HG03108 (cell line): Measurements from ENCODE around the gene ADGRG4.
A peak's percentile ranks its signal among the peaks of the same experiment; 100 is the strongest.
"Not testable (repeated sequence)": the region's sequence is repeated elsewhere in the genome, so short reads cannot be mapped to it uniquely, and the experiment has no call there.

ENCODE experiments used
- ATAC-seq: cut with Tn5 transposase; IDR thresholded peaks from one replicate; pipeline ENCODE4 v1.9.1; 2021; ENCODE audit warnings: moderate library complexity; ENCODE audit not compliant: unreplicated experiment

ADGRG4 gene, protein sequence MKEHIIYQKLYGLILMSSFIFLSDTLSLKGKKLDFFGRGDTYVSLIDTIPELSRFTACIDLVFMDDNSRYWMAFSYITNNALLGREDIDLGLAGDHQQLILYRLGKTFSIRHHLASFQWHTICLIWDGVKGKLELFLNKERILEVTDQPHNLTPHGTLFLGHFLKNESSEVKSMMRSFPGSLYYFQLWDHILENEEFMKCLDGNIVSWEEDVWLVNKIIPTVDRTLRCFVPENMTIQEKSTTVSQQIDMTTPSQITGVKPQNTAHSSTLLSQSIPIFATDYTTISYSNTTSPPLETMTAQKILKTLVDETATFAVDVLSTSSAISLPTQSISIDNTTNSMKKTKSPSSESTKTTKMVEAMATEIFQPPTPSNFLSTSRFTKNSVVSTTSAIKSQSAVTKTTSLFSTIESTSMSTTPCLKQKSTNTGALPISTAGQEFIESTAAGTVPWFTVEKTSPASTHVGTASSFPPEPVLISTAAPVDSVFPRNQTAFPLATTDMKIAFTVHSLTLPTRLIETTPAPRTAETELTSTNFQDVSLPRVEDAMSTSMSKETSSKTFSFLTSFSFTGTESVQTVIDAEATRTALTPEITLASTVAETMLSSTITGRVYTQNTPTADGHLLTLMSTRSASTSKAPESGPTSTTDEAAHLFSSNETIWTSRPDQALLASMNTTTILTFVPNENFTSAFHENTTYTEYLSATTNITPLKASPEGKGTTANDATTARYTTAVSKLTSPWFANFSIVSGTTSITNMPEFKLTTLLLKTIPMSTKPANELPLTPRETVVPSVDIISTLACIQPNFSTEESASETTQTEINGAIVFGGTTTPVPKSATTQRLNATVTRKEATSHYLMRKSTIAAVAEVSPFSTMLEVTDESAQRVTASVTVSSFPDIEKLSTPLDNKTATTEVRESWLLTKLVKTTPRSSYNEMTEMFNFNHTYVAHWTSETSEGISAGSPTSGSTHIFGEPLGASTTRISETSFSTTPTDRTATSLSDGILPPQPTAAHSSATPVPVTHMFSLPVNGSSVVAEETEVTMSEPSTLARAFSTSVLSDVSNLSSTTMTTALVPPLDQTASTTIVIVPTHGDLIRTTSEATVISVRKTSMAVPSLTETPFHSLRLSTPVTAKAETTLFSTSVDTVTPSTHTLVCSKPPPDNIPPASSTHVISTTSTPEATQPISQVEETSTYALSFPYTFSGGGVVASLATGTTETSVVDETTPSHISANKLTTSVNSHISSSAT (N-terminal part only)

DNA sequence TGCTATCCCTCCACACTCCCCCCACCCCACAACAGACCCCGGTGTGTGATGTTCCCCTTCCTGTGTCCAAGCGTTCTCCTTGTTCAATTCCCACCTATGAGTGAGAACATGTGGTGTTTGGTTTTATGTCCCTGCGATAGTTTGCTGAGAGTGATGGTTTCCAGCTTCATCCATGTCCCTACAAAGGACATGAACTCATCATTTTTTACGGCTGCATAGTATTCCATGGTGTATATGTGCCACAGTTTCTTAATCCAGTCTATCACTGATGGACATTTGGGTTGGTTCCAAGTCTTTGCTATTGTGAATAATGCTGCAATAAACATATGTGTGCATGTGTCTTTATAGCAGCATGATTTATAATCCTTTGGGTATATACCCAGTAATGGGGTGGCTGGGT lies at the start of gene ADGRG4:
Gene ADGRG4 (plus strand): TSS at position 243 of the 400 bp plus-strand sequence. CDS start 7,815 bp downstream, outside the sequence.
- not testable (repeated sequence) for ATAC-seq

DNA sequence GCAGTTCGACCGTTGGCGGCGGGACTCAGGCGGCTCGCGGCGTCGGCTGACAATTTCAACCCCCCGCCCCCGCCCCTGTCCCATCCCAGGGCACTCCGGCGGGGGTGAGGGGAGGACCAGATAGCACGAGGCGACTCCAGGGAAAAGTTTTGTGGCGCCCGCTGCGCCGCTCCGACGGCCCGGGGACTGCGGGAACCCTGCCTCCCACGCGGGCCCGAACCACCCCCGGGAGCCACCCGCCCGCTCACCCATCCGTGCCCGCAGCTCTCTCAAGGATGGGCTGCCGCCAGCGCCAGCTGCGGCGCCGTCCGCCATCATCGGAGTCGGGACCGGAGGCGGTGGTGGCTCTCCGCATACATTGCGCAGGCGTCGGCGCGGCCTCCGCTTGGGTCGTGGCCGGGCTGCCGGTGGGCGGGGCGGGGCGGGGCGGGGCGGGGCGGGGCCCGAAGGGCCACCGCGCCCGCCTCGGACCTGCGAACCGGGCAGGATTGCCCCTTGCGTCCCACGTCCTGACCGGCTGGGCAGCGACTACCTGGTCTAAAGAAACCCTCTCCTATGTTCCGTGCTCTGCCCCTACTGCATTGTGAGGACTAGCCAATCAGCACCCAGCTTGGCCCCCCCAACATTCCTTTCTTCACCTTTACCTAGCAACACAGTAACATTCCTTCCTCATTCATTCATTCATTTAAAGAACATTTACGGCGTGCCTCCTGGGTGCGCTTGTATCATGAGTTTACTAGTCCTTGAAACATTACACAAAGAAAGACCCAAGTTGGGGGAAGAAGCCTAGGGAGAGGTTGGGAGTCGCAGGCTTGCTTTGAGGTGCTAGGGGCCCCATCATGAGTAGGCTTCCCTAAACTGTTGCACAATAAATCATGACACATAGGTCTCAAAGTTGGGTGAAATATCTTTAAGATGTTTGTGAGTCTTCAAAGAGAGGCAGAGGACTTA lies 49.4 kb upstream of the ADGRG4 start, which contains the start of gene MAP7D3:
Gene MAP7D3 (minus strand): TSS at position 360 of the 951 bp plus-strand sequence. CDS start 42 bp downstream, at position 318.
- ATAC-seq = peak; percentile 79

DNA sequence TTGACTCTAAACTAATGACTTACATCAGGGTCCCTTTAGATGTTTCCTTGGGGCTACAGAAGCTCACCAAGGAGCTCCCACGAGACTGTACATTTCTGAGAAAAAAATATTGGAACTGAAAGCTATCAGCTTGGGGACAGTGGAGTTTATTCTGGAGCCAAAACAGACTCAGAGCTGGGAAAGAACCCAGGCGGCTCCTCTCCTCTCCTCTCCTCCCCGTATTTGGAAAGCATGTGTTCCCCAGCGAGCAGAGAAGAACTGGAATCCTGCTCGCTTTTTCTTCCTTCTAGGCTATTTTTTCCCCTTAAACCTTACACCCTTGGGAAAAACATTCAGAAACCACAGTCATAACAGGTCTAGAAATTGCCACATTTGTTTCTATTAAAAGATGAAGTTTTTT lies 45.2 kb upstream of the ADGRG4 start:
- ATAC-seq = no peak

DNA sequence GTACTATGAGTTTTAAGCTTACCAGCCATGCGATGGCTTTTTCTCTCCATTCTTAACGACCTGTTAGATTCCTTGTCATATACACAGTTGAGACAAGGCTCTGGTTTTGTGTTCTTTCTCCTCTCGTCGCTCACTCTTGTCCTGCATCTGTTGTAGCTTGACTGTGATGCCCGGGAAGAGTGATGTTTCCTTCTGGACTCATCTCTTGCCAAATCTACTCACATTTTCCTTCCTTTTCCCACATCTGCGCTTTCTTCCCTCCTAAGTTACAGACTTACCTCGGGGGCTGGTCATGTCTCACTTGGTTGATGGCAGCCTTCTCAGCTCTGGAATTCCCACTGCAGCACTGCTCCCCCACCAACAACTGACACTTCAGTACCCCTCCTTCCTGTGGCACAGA lies 44.7 kb upstream of the ADGRG4 start:
- no peak for ATAC-seq

DNA sequence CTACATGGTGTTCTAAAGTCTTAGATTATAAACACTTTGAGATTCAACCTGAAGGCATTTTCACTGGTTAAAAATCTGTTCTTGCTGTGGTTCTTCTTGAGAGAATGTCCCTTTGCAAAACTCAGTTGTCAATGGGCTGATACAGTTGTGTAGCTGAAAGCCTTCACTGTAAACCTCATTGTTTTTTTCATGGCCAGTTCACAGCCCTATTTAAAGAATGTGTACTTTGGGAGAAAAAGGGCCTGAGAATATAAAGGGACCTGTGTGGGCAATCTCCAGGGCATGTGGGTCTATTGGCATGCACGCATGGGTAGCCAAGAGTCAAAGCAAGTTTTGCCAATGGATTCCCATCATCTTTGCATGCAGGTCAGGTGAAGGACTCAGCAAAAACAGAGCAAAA lies 41.8 kb upstream of the ADGRG4 start:
- ATAC-seq = no peak

DNA sequence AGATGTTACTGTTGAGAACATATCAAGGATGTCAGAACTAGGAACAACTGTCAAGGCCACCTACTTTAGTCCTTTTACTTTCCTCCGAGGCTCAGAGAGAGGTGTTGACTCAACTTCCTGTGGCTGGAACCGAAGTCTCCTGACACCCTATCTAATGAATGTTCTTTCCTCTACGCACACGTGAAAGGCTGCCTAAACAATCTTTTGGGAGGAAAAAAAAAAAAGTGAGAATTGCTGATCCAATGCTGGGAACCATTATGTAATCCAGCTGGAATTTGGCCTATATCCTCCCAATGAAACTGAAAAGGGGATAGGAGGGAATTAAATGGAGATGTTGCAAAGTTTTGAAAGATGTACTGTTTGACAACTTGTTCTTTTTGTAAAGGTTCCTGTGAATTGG lies 41.2 kb upstream of the ADGRG4 start:
- no peak for ATAC-seq

DNA sequence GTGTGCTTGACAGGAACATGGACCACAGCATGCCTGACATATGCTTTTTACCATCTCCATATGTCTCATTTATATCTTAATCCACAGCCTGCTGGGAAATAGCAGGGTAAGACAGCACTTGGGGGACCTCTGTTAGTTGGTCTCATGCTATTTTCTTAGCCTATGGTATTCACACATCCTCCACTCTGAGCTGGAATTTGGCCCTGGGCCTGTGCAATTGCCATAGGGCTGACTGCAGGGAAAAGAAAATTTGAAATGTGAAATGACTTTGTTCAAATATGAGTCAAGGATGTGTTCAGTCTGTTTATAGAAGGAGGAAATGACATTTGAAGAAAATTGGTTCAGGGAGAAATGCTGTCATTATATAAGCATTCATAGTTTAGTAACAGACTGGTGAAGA lies 40.0 kb upstream of the ADGRG4 start:
- no peak for ATAC-seq

DNA sequence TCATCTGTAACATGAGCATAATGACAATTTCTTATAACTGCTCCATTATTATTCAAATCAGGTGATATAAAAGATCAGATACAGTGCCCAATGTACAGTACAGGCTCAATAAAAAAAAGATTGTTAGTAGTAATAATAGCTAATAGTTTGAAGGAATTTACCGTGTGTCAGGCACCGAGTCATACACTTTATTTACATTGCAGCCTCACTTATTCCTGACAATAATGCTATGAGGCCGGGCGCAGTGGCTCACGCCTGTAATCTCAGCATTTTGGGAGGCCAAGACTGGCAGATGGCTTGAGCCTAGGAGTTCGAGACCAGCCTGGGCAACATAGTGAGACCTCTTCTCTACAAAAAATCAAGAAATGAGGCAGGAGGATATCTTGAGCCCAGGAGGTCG lies 39.4 kb upstream of the ADGRG4 start:
- no peak for ATAC-seq

DNA sequence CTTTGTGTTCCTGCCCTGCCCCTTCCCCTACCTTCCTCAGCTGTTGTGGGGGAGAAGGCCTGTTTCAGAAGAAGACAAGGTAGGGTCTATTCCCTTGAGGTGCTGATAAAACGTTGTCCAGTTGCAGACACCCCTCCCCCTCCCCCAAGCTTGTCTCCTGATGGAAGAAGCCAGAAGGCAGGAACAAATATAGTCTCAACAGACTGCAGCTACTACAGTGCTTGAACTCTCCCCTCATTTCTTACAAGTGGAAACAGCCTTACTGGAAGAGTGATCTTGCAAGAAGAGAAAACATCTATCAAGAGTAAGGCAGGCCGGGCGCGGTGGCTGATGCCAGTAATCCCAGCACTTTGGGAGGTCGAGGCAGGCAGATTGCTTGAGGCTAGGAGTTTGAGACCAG lies 38.5 kb upstream of the ADGRG4 start:
- no peak for ATAC-seq

DNA sequence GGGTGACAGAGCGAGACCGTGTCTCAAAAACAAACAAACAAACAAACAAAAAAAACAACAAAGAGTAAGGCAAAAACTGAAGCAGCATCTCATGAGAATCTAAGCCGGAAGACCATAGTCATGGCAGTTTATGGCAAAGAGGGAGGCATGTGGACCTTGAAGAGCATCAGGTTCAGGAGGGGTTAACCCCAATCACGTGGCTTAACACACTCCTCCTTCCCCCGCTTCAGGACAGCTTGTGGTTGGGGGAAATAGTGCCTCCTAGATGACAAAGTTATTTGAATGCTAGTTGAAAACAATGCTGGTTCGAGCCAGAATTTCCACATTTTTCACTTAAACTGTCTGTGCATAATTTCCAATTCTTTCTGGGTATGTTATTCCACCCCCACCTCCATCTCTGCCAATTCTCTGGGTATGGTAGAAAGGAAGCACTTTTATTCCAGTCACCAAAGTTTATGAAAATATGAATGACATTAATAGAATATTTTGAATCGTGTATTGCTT lies 37.9 kb upstream of the ADGRG4 start:
- ATAC-seq = no peak

DNA sequence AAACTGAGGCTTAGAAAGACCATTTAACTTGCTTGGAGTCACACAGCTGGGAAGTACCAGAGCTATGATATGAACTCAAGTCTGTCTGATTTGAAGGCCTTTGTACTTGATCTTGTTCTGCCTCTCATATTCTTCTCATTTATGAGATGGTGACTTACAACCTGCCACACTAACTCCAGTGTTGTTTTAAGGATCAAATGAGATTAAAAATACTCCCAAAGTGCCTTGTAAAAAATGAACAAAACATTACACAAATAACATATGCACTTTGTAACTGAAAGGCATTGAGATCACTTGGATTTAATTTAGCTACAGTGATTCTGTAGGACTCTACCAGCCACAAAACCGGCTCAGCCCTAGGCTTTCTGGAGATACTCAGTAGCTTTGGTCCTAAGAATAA lies 33.9 kb upstream of the ADGRG4 start:
- no peak for ATAC-seq

DNA sequence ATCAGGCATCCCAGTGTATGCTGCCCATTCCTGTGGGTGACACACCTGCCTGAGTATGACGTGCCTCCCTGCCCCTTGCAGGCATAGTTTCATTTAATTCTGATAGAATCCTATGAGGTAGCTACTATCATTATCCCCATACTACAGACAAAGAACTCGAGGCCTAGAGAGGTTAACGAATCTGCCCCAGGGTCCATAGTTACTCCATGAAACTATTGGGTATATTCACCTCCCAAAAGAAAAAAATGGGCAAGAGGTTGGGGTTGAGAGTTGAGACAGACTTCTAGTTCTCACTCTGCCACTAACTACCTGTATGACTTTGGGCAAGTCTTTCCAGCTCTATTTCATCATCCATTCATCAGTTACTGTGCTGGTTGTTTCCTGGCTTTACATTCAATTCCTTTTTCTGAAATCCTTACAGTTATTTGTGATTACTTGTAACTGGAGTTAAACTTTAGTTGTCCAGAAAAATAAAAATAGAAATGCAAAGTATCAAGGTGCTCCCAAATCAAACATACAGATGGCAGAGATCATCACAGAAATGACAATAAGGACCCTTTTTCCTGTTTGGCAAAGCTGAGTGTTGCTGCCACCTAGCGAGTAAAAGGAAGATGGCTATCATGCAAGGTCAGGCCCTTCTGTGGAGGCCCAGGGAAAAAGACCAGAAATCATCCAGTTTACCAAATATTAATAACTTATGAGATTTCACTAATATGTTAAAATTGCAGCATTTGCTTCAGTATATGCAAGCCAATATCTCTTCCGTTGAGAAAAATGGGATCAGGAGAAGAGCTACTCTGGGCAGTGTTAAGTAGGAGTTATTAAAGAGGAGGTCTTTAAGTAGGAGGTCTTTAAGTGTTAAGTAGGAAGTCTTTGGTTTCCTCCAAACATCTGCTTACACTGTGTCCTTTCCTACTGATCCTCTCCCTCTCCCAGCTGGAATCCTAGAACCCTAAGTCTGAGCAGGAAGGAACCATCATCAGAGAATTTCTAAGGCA lies 32.4 kb upstream of the ADGRG4 start:
- no peak for ATAC-seq

DNA sequence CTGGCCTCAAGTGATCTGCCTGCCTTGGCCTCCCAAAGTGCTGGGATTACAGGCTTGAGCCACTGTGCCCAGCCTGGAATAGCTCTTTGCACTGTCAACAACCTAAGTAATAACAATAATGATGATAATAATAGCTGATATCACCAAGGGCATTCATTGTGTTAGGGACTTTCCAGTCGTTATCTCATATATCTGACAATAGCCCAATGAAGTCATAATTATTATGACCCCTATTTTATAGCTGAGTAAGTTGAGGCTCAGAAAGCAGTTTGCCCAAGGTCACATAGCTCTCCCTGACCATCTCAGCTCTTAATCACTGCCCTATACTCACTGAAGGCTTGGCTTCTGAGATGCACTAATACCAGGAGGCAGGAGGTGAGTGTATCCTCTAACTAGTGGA lies 30.8 kb upstream of the ADGRG4 start:
- ATAC-seq = no peak

DNA sequence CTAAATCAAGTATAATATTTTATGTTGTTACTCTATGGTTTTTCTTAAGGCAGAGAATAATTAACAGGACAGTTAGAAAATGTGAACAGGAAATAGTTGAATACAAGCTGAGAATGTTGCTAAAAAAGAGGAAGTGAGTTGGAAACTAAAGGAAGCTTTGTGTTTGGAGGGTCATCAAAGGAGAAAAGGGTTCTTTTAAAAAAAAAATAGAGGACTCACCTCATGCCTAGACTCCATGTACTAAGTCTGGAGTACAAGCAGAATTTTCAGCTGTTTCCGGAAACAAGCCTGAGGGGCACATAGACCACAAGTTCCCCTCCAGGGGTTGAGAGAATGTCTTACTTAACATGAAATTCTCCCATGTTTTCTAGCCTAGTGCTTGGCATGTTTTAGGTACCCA lies 29.5 kb upstream of the ADGRG4 start:
- ATAC-seq = peak; percentile 67

DNA sequence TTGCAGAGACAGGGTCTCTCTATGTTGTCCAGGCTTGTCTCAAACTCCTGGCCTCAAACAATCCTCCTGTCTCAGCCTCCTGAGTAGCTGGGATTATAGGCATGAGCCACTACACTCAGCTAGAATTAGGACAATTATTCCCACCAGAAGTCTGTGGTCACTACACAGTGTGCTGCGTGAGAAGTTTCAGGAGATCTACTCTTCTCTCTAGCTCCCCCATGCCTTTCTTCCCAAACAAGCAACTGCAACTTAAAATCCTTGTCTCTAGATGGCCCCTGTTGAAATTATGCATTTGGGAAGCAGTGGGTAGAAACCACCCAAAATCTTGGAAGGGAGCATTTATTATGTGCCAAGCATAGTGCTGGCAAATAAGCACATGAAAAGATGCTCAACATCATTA lies 28.4 kb upstream of the ADGRG4 start:
- ATAC-seq = no peak

DNA sequence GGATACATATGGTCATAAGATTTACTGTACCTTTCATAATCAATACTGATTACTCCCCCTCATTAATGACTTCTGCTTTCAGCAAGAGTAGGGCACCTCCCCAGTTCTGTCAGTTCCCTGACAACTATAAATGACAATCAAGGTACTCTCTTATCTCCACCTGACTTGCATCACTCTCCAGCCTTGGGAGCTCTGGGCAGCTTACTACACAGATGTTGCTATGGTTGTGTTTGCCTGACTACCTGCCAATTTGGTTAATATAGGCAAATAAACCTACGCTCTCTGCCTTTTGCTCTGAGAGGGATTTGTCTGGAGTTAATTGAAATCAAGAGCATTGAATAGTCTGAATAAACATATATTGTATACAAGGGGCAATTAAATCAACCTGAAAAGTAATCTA lies 26.8 kb upstream of the ADGRG4 start:
- ATAC-seq = no peak

DNA sequence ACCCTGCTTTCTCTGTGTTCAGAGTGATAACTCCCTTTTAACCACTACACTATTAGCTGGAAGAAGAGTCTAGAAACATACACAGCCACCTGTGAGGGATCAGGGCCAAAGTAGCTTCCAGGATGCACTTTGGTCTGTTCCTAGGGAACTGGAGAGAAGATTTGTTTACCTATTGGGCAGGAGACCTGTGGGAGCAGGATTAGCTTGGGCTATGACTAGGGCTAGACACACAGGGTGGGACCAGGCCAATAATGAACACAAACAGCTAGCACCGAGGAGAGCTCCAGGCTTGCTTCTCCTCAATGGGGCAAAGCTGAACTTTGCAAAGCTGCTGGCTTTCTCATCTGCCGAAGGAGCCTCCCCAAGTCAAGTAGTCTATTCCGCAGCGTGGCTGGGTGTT lies 25.2 kb upstream of the ADGRG4 start:
- no peak for ATAC-seq

DNA sequence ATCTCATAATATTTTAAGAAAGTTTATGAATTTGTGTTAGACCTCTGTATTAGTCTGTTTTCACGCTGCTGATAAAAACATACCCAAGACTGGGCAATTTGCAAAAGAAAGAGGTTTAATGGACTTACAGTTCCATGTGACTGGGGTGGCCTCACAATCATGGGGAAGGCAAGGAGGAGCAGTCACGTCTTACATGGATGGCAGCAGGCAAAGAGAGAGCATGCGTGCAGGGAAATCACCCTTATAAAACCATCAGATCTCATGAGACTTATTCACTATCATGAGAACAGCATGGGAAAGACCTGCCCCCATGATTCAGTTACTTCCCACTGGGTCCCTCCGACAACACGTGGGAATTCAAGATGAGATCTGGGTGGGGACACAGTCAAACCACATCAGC lies 14.4 kb upstream of the ADGRG4 start:
- not testable (repeated sequence) for ATAC-seq

DNA sequence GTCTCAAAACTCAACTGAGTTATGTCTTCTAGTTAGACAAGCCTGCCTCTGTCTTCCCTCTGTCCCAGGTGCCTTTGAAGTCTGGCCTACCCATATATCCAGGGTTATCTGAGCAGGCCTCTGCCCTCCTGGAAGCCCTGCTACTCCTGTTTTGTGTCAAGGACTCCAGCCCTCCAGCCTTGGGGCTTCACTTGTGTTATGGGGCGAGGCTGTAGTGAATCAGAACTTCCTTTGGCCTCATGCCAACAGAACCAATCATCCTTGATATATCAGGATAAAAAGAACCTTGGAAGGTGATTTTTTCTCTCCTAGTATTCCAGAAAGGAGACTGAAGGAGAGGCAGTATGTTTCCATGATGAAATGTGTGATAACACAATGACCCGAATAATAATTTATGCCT lies 8.9 kb upstream of the ADGRG4 start:
- no peak for ATAC-seq
